H9 (cell line): ENCODE results near the gene C1orf105. TPM values are rescaled to one million over a fixed set of nuclear protein-coding genes. Genes with fewer than 3 reads are reported as not detected.

Experiments
- DNase-seq: peaks from one replicate; pipeline ENCODE4 v3.0.0-alpha.2; 2017
- H2AFZ ChIP-seq: one replicate; pipeline ENCODE4 v1.6.1; 2013; ENCODE audit warnings: mild to moderate bottlenecking, low read length, control low read depth, moderate library complexity
- H2AK5ac ChIP-seq: 2 replicates; pipeline ENCODE4 v1.6.1; 2013; ENCODE audit warnings: low read length, control low read depth, mixed read lengths; ENCODE audit not compliant: insufficient read length
- H2BK120ac ChIP-seq: one replicate; pipeline ENCODE4 v1.6.1; 2013; ENCODE audit warnings: low read depth, mild to moderate bottlenecking, low read length, control low read depth, inconsistent platforms; ENCODE audit not compliant: poor library complexity, severe bottlenecking
- H2BK12ac ChIP-seq: 2 replicates; pipeline ENCODE4 v1.6.1; 2013; ENCODE audit warnings: low read length, control low read depth, mixed read lengths, low read depth; ENCODE audit not compliant: insufficient read length
- H2BK15ac ChIP-seq: 2 replicates; pipeline ENCODE4 v1.6.1; 2013; ENCODE audit warnings: low read depth, low read length, control low read depth
- H2BK20ac ChIP-seq: one replicate; pipeline ENCODE4 v1.6.1; 2013; ENCODE audit warnings: low read depth, mild to moderate bottlenecking, low read length, control low read depth, inconsistent platforms; ENCODE audit not compliant: poor library complexity, severe bottlenecking
- H2BK5ac ChIP-seq: 2 replicates; pipeline ENCODE4 v1.6.1; 2013; ENCODE audit warnings: low read length, control low read depth, mixed read lengths; ENCODE audit not compliant: insufficient read length
- H3K14ac ChIP-seq: 2 replicates; pipeline ENCODE4 v1.6.1; 2013; ENCODE audit warnings: low read length, control low read depth; ENCODE audit not compliant: insufficient read depth
- H3K18ac ChIP-seq: 2 replicates; pipeline ENCODE4 v1.6.1; 2013; ENCODE audit warnings: low read depth, mild to moderate bottlenecking, mixed read lengths, low read length, control low read depth; ENCODE audit not compliant: insufficient read length
- H3K23ac ChIP-seq: 2 replicates; pipeline ENCODE4 v1.6.1; 2013; ENCODE audit warnings: low read length, control low read depth, mixed read lengths, low read depth; ENCODE audit not compliant: insufficient read length
- H3K23me2 ChIP-seq: 2 replicates; pipeline ENCODE4 v1.6.1; 2013; ENCODE audit warnings: low read depth, mild to moderate bottlenecking, mixed read lengths, low read length, control low read depth; ENCODE audit not compliant: insufficient read length, poor library complexity, severe bottlenecking
- H3K27ac ChIP-seq: 2 replicates; pipeline ENCODE4 v1.5.1; 2013; ENCODE audit warnings: low read length, control low read depth, mixed read lengths, low read depth; ENCODE audit not compliant: insufficient read length
- H3K27me3 ChIP-seq: 2 replicates; pipeline ENCODE4 v1.6.1; 2013; ENCODE audit warnings: low read length, control low read depth, inconsistent platforms; ENCODE audit not compliant: insufficient read depth
- H3K4ac ChIP-seq: 2 replicates; pipeline ENCODE4 v1.6.1; 2013; ENCODE audit warnings: low read depth, mild to moderate bottlenecking, control low read depth, inconsistent platforms, low read length, moderate library complexity
- H3K4me1 ChIP-seq: 2 replicates; pipeline ENCODE4 v1.6.1; 2013; ENCODE audit warnings: low read length, control low read depth, inconsistent platforms; ENCODE audit not compliant: insufficient read depth
- H3K4me2 ChIP-seq: 2 replicates; pipeline ENCODE4 v1.6.1; 2013; ENCODE audit warnings: low read length, control low read depth, mixed read lengths; ENCODE audit not compliant: insufficient read length, insufficient read depth
- H3K56ac ChIP-seq: 2 replicates; pipeline ENCODE4 v1.6.1; 2013; ENCODE audit warnings: low read depth, mild to moderate bottlenecking, mixed read lengths, low read length, control low read depth; ENCODE audit not compliant: insufficient read length
- H3K79me1 ChIP-seq: 2 replicates; pipeline ENCODE4 v1.6.1; 2013; ENCODE audit warnings: low read depth, mild to moderate bottlenecking, moderate library complexity, low read length, control low read depth, inconsistent platforms; ENCODE audit not compliant: insufficient read depth, poor library complexity, severe bottlenecking
- H3K79me2 ChIP-seq: 2 replicates; pipeline ENCODE4 v1.6.1; 2013; ENCODE audit warnings: low read length, control low read depth, inconsistent platforms; ENCODE audit not compliant: insufficient read depth
- H3K9ac ChIP-seq: 2 replicates; pipeline ENCODE4 v1.6.1; 2013; ENCODE audit warnings: low read length, control low read depth, mixed read lengths; ENCODE audit not compliant: insufficient read length; ENCODE audit errors: extremely low read depth
- H3K9me3 ChIP-seq: one replicate; pipeline ENCODE4 v1.6.1; 2013; ENCODE audit warnings: low read depth, low read length, inconsistent platforms; ENCODE audit not compliant: control insufficient read depth
- H3T11ph ChIP-seq: one replicate; pipeline ENCODE4 v1.6.1; 2013; ENCODE audit warnings: mild to moderate bottlenecking, low read length, control low read depth, inconsistent platforms
- H4K20me1 ChIP-seq: one replicate; pipeline ENCODE4 v1.6.1; 2013; ENCODE audit not compliant: control insufficient read depth, insufficient read length, insufficient read depth
- H4K5ac ChIP-seq: 2 replicates; pipeline ENCODE4 v1.6.1; 2013; ENCODE audit warnings: low read depth, mild to moderate bottlenecking, mixed read lengths, low read length, control low read depth; ENCODE audit not compliant: insufficient read length
- H4K8ac ChIP-seq: replicated peaks from 2 replicates; pipeline ENCODE4 v1.6.1; 2013; ENCODE audit warnings: low read length, control low read depth, mixed read lengths, low read depth; ENCODE audit not compliant: insufficient read length
- H4K91ac ChIP-seq: 2 replicates; pipeline ENCODE4 v1.6.1; 2013; ENCODE audit warnings: low read depth, mild to moderate bottlenecking, moderate library complexity, mixed read lengths, low read length, control low read depth; ENCODE audit not compliant: insufficient read length
- H3K27ac Mint-ChIP-seq, 3 experiments: 2 replicates in 2 of 3; 3 replicates in 1 of 3; pipeline ENCODE4 v1.8.0; 2020 to 2021; ENCODE audit warnings: mixed read lengths in 3 of 3, mild to moderate bottlenecking in 1 of 3, moderate library complexity in 1 of 3
- H3K27me3 Mint-ChIP-seq: 2 replicates; pipeline ENCODE4 v1.8.0; 2021; ENCODE audit warnings: low read depth, mild to moderate bottlenecking, moderate library complexity, mixed read lengths
- H3K36me3 Mint-ChIP-seq, 3 experiments: 2 replicates in 2 of 3; 3 replicates in 1 of 3; pipeline ENCODE4 v1.8.0; 2020 to 2021; ENCODE audit warnings: low read depth in 3 of 3, mixed read lengths in 3 of 3; ENCODE audit not compliant: insufficient read depth in 1 of 3
- H3K4me1 Mint-ChIP-seq, 2 experiments: 2 replicates each; pipeline ENCODE4 v1.8.0; 2020; ENCODE audit warnings: mixed read lengths in 2 of 2
- H3K4me3 Mint-ChIP-seq, 2 experiments: 2 replicates in 1 of 2; 3 replicates in 1 of 2; pipeline ENCODE4 v1.8.0; 2020 to 2021; ENCODE audit warnings: mild to moderate bottlenecking in 2 of 2, mixed read lengths in 2 of 2, moderate library complexity in 1 of 2
- H3K9me3 Mint-ChIP-seq, 2 experiments: 2 replicates in 1 of 2; 3 replicates in 1 of 2; pipeline ENCODE4 v1.8.0; 2020; ENCODE audit warnings: mild to moderate bottlenecking in 2 of 2, mixed read lengths in 2 of 2, moderate library complexity in 1 of 2
- CTCF ChIP-seq: fragments of 200-600 bp; sonication (generic); conservative IDR thresholded peaks from 3 replicates; pipeline ENCODE4 v1.8.0; 2021; ENCODE audit warnings: antibody characterized with exemption, mild to moderate bottlenecking
- WGBS: extraction: QIAGEN DNeasy Blood & Tissue Kit; methylation state at CpG from one replicate; pipeline ENCODE4 v1.1.7; 2013; ENCODE audit warnings: missing lambda C conversion rate, low lambda C conversion rate, mixed read lengths; ENCODE audit not compliant: insufficient read length; ENCODE audit errors: extremely low coverage; 5-methylcytosine and 5-hydroxymethylcytosine counted together
- total RNA-seq: library from RNA; stranded (reverse); gene quantifications from 2 replicates; pipeline ENCODE4 v1.2.1, GENCODE V29; 2021

The C1orf105 gene
- total RNA-seq, 1 experiment from 2014 or later, result not detected

GRCh38 chr1:172515927-172516326 is 95.4 kb downstream of the C1orf105 start:
- Histone ChIP-seq H2BK12ac (no peak overlapping the region), H3K23ac (no peak overlapping the region), H3K79me1 (no peaks in the 10 kb centered on the region), H3K14ac (no peak overlapping the region), H3K27ac (no peak overlapping the region), H3K79me2 (no peaks in the 10 kb centered on the region), H3K56ac (no peak overlapping the region), H3K4me1 (no peaks in the 10 kb centered on the region), H3K27me3 (no peaks in the 10 kb centered on the region), H3K9me3 (no peaks in the 10 kb centered on the region), H2BK20ac (no peak overlapping the region), H3K18ac (no peak overlapping the region), H2BK15ac (no peak overlapping the region), H4K91ac (no peak overlapping the region), H4K5ac (no peak overlapping the region), H4K8ac (no peak overlapping the region), H3K4me2 (no peak overlapping the region), H2BK5ac (no peak overlapping the region), H3K4ac (no peak overlapping the region), H3K23me2 (no peaks in the 10 kb centered on the region), H2AFZ (no peak overlapping the region), H3K9ac (no peak overlapping the region), H3T11ph (no peak overlapping the region), H2BK120ac (no peak overlapping the region), H4K20me1 (no peaks in the 10 kb centered on the region), H2AK5ac (no peak overlapping the region)
- Mint-ChIP-seq H3K4me1 (no peaks in the 10 kb centered on the region), H3K27ac (no peak overlapping the region), H3K36me3 (no peaks in the 10 kb centered on the region), H3K4me3 (no peak overlapping the region), H3K9me3 (no peaks in the 10 kb centered on the region), H3K27me3 (no peaks in the 10 kb centered on the region)
- no peak for DNase-seq
- no CpG with 5 or more reads among the region's 1 CpG for WGBS
- TF ChIP-seq CTCF, result no peak
